ENCODE results near the gene NLGN2. TPM values are rescaled to one million over a fixed set of nuclear protein-coding genes. Genes with fewer than 3 reads are reported as not detected.

Gene NLGN2
- total RNA-seq, 3 donors from 2014 or later, result 2.9 to 38.0 (median 6.7) TPM

- no peak for ATAC-seq
- Histone ChIP-seq H3K36me3 (ENCODE audit: low read depth) (no peaks in the 10 kb centered on the region), H3K4me1 (ENCODE audit: low read depth) (peaks cover 6% of the 10 kb centered on the region), H3K4me3 (no peak overlapping the region), H3K9me3 (no peaks in the 10 kb centered on the region)
- intact Hi-C loops (cut with DNase I, micrococcal nuclease), result no loop called here
- TF ChIP-seq CTCF (IDR thresholded peaks at IDR 0.05), result no peak
- DNase-seq, result peak in 1 of 3 donors; percentile 48
Observed at GRCh38 chr17:7463372-7463846, 55.8 kb downstream of the NLGN2 start.

- no peak for DNase-seq
- intact Hi-C loops (cut with DNase I, micrococcal nuclease), result no loop called here
- Histone ChIP-seq H3K36me3 (ENCODE audit: low read depth) (no peaks in the 10 kb centered on the region), H3K4me3 (no peak overlapping the region), H3K9me3 (no peaks in the 10 kb centered on the region), H3K4me1 (ENCODE audit: low read depth) (peaks cover 6% of the 10 kb centered on the region)
- no peak for TF ChIP-seq CTCF (IDR thresholded peaks at IDR 0.05)
- ATAC-seq, result no peak
Observed at GRCh38 chr17:7464081-7464480, 56.4 kb downstream of the NLGN2 start.

- DNase-seq (peak in 1 of 3 donors; percentile 49), ATAC-seq (no peak)
- H3K4me1 ChIP-seq (ENCODE audit: low read depth), result peaks cover 6% of the 10 kb centered on the region
- no peaks in the 10 kb centered on the region for H3K9me3 ChIP-seq
- H3K4me3 ChIP-seq, result no peak overlapping the region
- intact Hi-C loops (cut with DNase I, micrococcal nuclease), result no loop called here
- H3K36me3 ChIP-seq (ENCODE audit: low read depth), result no peaks in the 10 kb centered on the region
- no peak for TF ChIP-seq CTCF (IDR thresholded peaks at IDR 0.05)
Observed at GRCh38 chr17:7465597-7466275, 58.1 kb downstream of the NLGN2 start.

- H3K4me1 ChIP-seq (ENCODE audit: low read depth), result peaks cover 6% of the 10 kb centered on the region
- H3K9me3 ChIP-seq, result no peaks in the 10 kb centered on the region
- intact Hi-C loops (cut with DNase I, micrococcal nuclease), result no loop called here
- ATAC-seq, result no peak
- H3K36me3 ChIP-seq (ENCODE audit: low read depth), result no peaks in the 10 kb centered on the region
- H3K4me3 ChIP-seq, result no peak overlapping the region
- TF ChIP-seq CTCF (IDR thresholded peaks at IDR 0.05), result no peak
- no peak for DNase-seq
Observed at GRCh38 chr17:7466318-7466638, 58.6 kb downstream of the NLGN2 start.

- DNase-seq, result peak in 1 of 3 donors; percentile 47
- peak; percentile 19 for ATAC-seq
- intact Hi-C loops (cut with DNase I, micrococcal nuclease), result no loop called here
- no peak overlapping the region for H3K4me3 ChIP-seq
- no peaks in the 10 kb centered on the region for H3K9me3 ChIP-seq
- H3K4me1 ChIP-seq (ENCODE audit: low read depth), result peaks cover 6% of the 10 kb centered on the region
- TF ChIP-seq CTCF (IDR thresholded peaks at IDR 0.05), result no peak
- H3K36me3 ChIP-seq (ENCODE audit: low read depth), result no peaks in the 10 kb centered on the region
Observed at GRCh38 chr17:7466639-7467341, 59.1 kb downstream of the NLGN2 start.
